Naive B cell (primary cell): ENCODE measurements around the gene NGFR. TPM values are rescaled to one million over a fixed set of nuclear protein-coding genes. Genes with fewer than 3 reads are reported as not detected.
"Not testable (repeated sequence)": the region's sequence is repeated elsewhere in the genome, so short reads cannot be mapped to it uniquely, and the experiment has no call there.

Experiments
- ATAC-seq, 2 donors: fragments of 150-1000 bp; cut with Tn5 transposase; 2 replicates each; pipeline ENCODE4 v1.10.0; 2021; ENCODE audit warnings: low read depth in 2 of 2, mild to moderate bottlenecking in 2 of 2, moderate library complexity in 2 of 2
- DNase-seq: peaks from one replicate; pipeline ENCODE4 v3.0.0; 2022
- H3K27ac Mint-ChIP-seq, 6 donors: one replicate each; pipeline ENCODE4 v1.8.0; 2020 to 2022; ENCODE audit warnings: mild to moderate bottlenecking in 6 of 6, mixed read lengths in 6 of 6, moderate library complexity in 5 of 6, inconsistent platforms in 2 of 6
- H3K27me3 Mint-ChIP-seq, 3 donors: one replicate each; pipeline ENCODE4 v1.8.0; 2021 to 2022; ENCODE audit warnings: mixed read lengths in 3 of 3, mild to moderate bottlenecking in 1 of 3
- H3K36me3 Mint-ChIP-seq, 2 donors: one replicate each; pipeline ENCODE4 v1.8.0; 2020 to 2022; ENCODE audit warnings: mixed read lengths in 2 of 2, inconsistent platforms in 1 of 2, mild to moderate bottlenecking in 1 of 2
- H3K4me1 Mint-ChIP-seq, 3 donors: one replicate each; pipeline ENCODE4 v1.8.0; 2020 to 2022; ENCODE audit warnings: mixed read lengths in 3 of 3, inconsistent platforms in 1 of 3, mild to moderate bottlenecking in 1 of 3, moderate library complexity in 1 of 3
- H3K4me3 Mint-ChIP-seq, 8 donors: one replicate each; pipeline ENCODE4 v1.8.0; 2020 to 2022; ENCODE audit warnings: mild to moderate bottlenecking in 8 of 8, mixed read lengths in 8 of 8, moderate library complexity in 8 of 8, inconsistent platforms in 2 of 8
- H3K9me3 Mint-ChIP-seq, 7 donors: one replicate each; pipeline ENCODE4 v1.8.0; 2020 to 2022; ENCODE audit warnings: mixed read lengths in 7 of 7, mild to moderate bottlenecking in 5 of 7, inconsistent platforms in 2 of 7, moderate library complexity in 1 of 7
- polyA plus RNA-seq, 6 donors: library from polyadenylated mRNA; unstranded; fragments of 300-500 nt; fragmentation: Illumina TruSeq; gene quantifications; one replicate each; pipeline ENCODE4 v1.2.3, GENCODE V29; 2021; ENCODE audit warnings: low read depth in 6 of 6

NGFR gene
- polyA plus RNA-seq, 6 donors from 2014 or later: 0.16 TPM; not detected in 5

DNA sequence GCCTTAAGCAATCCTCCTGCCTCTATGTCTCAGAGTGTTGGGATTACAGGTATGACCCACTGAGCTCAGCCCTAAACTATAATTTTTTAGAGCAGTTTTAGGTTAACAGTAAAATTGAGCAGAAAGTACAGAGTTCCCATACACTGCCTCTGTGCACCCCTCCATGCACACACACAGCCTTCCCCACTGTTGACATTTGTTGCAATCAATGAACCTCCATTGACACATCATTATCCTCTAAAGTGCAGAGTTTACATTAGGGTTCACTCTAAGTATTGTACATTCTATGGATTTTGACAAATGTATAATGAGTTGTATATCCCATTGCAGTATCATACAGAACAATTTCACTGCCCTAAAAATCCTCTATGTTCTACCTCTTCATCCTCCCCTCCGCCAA lies 35.0 kb downstream of the NGFR start:
- Mint-ChIP-seq H3K27me3 (peaks cover 14 to 65% (median 64%) of the 10 kb centered on the region in 3 donors), H3K4me1 (no peaks in the 10 kb centered on the region), H3K36me3 (no peaks in the 10 kb centered on the region), H3K4me3 (no peak overlapping the region), H3K9me3 (no peaks in the 10 kb centered on the region), H3K27ac (no peak overlapping the region)
- ATAC-seq (no peak), DNase-seq (no peak)

DNA sequence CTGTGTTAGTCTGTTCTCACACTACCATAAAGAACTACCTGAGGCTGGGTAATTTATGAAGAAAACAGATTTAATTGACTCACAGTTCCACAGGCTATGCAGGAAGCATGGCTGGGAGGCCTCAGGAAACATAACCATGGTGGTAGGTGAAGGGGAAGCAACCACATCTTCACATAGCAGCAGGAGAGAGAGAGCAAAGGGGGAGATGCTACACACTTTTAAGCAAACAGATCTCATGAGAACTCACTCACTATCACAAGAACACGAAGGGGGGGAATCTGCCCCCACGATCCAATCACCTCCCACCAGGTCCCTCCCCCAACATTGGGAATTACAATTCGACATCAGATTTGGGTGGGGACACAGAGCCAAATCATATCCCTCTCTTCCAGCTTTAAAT lies 48.8 kb downstream of the NGFR start:
- ATAC-seq: no peak
- H3K4me1 Mint-ChIP-seq: peaks cover 0 to under 1% (median 0%) of the 10 kb centered on the region in 3 donors

DNA sequence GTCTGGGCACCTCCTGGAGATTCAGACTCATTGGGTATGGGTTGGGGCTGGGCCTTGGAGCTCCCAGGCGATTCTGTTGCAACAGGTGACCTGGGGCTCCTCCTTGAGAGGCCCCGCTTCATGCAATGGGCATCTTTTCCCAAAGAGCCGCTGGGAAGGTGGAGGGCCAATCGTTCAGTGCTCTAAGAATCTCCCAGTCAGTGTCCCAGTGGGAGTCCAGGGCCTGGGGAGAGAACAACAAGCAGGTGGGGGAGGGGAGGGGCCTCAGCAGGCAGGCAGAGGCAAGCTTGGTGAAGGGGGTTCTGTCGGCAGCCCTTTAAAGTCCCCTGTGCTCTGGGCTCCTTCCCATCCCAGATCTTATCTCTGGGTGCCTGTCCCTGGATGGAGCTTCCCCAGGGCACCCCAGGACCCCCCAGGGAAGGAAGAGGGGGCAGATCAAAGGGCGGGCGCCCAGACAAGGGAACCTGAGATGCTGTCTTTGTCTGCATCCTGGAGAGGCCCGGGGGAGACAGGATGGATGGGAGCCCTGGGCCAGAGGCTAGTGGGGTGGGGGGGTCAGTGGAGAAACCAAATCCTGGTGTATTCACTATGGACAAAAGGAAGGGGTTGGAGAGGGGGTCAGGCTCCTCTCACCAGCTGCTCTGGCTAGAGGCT lies 50.0 kb downstream of the NGFR start:
- ATAC-seq: no peak
- no peak overlapping the region for H3K4me3 Mint-ChIP-seq

More for the DNA sequence above, 48.8 kb downstream of the NGFR start:
- H3K27me3 Mint-ChIP-seq: peaks cover 14 to 41% (median 39%) of the 10 kb centered on the region in 3 donors
- no peak overlapping the region for H3K4me3 Mint-ChIP-seq
- peaks cover 0 to 12% of the 10 kb centered on the region in 2 donors for H3K36me3 Mint-ChIP-seq
- DNase-seq: no peak
- peaks cover 8 to 37% (median 25%) of the 10 kb centered on the region in 7 donors for H3K9me3 Mint-ChIP-seq
- no peak overlapping the region for H3K27ac Mint-ChIP-seq

DNA sequence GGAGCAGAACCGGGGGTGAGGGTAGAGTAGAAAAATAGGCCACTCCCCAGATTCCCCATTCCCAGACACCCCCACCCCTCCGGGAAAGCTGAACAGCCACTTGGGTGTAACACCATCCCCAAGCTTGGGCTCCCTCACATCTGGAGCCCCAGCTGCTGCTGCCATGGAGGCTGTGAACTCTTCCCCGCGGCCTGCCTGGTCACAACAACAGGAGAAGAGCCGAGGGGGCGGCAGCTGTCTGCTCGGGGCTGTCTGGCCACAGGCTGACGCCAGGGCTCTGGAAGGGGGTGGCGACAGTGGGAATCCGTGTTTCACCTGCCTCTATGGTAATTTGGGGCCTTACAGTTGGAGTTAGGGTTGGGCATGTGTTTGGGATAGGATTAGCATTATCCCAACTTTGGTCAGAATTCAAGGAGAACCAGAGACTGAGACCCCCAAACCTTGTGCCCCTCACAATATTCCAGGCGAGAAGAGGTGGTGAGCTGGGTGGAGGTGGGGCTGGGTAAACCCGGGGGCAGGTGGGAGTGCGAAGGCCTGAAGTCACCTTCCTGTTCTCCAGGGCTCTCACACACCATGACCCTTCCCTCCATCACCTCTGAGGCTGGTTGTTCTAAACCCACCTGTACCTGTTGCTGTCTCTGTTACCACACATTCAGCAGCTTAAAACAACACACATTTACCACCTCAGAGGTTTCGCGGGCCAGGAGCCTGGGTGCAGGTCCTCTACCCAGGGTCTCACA lies 50.9 kb downstream of the NGFR start:
- no peak overlapping the region for H3K27ac Mint-ChIP-seq
- no peak overlapping the region for H3K4me3 Mint-ChIP-seq
- H3K4me1 Mint-ChIP-seq: peaks cover 0 to 9% (median 0%) of the 10 kb centered on the region in 3 donors
- DNase-seq (no peak), ATAC-seq (no peak)
- peaks cover 5 to 30% (median 17%) of the 10 kb centered on the region in 7 donors for H3K9me3 Mint-ChIP-seq
- peaks cover 0 to 12% of the 10 kb centered on the region in 2 donors for H3K36me3 Mint-ChIP-seq
- H3K27me3 Mint-ChIP-seq: peaks cover 14 to 48% (median 41%) of the 10 kb centered on the region in 3 donors

More for the DNA sequence above, 50.0 kb downstream of the NGFR start:
- Mint-ChIP-seq H3K27me3 (peaks cover 14 to 48% (median 41%) of the 10 kb centered on the region in 3 donors), H3K27ac (no peak overlapping the region), H3K4me1 (peaks cover 0 to 9% (median 0%) of the 10 kb centered on the region in 3 donors), H3K36me3 (peaks cover 0 to 12% of the 10 kb centered on the region in 2 donors), H3K9me3 (peaks cover 8 to 37% (median 25%) of the 10 kb centered on the region in 7 donors)
- DNase-seq: no peak

DNA sequence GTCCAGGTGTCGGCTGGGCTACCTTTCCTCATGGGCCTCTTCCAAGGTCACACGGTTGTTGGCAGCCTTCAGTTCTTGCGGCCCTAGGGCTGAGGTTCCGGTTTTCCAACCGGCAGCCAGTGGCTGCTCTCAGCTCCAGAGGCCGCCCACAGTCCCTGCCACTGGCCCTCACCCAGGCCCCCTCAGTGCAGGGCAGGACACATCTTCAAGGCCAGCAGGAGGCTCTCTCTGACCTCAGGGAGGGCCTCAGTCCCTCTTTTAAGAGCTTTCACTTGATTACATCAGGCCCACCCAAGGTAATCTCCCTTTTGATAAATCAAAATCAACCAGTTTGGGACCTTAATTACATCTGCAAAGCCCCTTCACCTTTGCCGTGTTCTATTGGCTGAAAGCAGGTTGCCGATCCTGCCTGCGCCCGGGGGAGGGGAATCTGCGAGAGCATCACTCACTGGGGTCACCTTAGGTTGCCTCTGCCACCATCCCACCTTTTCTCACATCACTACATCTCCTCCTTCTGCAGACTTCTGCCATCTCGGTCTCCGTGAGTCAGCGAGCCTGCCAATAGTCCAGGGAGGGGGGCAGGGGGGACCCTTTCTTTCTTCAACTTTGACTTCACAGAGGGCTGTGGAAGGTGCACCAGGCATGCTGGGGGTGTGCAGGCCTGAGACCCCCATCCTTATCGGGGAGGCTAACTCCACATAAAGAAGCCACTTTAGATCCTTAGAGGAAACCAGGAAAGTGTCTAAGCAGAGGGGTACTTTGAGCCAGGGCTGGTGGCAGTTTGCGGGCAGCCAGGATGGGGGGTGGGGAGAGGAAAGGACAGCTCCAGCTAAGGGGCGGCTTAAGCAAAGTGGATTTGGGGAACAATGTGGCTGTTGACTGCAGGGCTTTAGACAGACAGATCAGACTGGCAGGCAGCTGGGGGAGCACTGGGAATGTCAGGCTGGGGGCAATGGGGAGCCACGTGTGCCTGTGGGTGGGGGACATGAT lies 51.7 kb downstream of the NGFR start:
- Mint-ChIP-seq H3K27me3 (peaks cover 14 to 48% (median 41%) of the 10 kb centered on the region in 3 donors), H3K4me1 (peaks cover 0 to 9% (median 0%) of the 10 kb centered on the region in 3 donors), H3K36me3 (peaks cover 0 to 12% of the 10 kb centered on the region in 2 donors), H3K4me3 (peak overlapping the region in 1 of 8 donors; percentile 44), H3K27ac (peak overlapping the region in 1 of 6 donors; percentile 20), H3K9me3 (peaks cover 1 to 22% (median 13%) of the 10 kb centered on the region in 7 donors)
- DNase-seq (no peak), ATAC-seq (no peak)

DNA sequence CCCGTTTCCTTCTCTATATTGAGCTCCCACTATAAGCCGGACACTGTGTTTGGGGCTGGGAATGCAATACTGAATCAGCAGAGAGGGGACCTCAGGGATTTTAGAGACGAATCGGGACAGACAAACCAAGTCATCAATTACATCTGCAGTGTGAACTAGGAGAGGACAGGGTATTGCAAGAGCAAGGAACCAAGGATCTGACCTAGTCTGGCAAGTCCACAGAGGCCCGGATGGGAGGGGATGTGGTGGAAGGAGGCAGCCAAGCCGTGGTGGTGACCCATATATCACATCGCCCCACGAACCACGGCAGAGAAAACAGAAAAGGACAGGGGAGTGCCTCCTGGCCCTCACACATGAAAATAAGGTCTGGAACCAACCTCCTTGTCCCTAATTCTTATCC lies 52.5 kb downstream of the NGFR start:
- Mint-ChIP-seq H3K27ac (peak overlapping the region in 2 of 6 donors; percentile 20 to 27), H3K36me3 (peaks cover 0 to 12% of the 10 kb centered on the region in 2 donors), H3K4me3 (no peak overlapping the region), H3K4me1 (peaks cover 0 to 9% (median 0%) of the 10 kb centered on the region in 3 donors), H3K9me3 (peaks cover 1 to 14% (median 10%) of the 10 kb centered on the region in 7 donors), H3K27me3 (peaks cover 10 to 48% (median 41%) of the 10 kb centered on the region in 3 donors)
- DNase-seq (no peak), ATAC-seq (no peak)

DNA sequence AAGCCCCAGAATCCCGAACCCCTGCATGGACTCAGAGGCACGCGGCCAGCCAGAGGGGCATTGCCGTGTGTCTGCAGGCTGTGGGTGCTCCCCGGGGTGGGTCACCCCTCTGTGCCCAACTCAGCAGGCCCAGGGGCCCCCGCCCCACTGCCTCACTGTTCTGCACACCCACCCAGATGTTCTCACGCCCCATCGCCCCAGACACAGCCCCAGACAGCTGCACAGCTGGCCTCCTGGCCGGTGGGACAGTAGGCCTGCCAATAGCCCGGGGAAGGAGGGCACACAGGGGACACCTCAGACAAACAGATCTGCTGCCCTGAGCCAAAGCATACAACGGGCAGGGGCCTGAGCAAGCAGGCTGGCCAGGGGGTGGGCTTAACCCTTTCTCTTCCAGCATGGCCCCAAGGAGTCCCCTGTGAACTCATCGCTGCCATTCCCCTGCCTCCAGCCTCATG lies 53.0 kb downstream of the NGFR start:
- peaks cover 0 to 9% (median 2%) of the 10 kb centered on the region in 3 donors for H3K4me1 Mint-ChIP-seq
- H3K27me3 Mint-ChIP-seq: peaks cover 10 to 46% (median 41%) of the 10 kb centered on the region in 3 donors
- peaks cover 0 to 12% of the 10 kb centered on the region in 2 donors for H3K36me3 Mint-ChIP-seq
- ATAC-seq (no peak), DNase-seq (no peak)
- peaks cover 1 to 13% (median 9%) of the 10 kb centered on the region in 7 donors for H3K9me3 Mint-ChIP-seq
- H3K27ac Mint-ChIP-seq: no peak overlapping the region
- H3K4me3 Mint-ChIP-seq: no peak overlapping the region

DNA sequence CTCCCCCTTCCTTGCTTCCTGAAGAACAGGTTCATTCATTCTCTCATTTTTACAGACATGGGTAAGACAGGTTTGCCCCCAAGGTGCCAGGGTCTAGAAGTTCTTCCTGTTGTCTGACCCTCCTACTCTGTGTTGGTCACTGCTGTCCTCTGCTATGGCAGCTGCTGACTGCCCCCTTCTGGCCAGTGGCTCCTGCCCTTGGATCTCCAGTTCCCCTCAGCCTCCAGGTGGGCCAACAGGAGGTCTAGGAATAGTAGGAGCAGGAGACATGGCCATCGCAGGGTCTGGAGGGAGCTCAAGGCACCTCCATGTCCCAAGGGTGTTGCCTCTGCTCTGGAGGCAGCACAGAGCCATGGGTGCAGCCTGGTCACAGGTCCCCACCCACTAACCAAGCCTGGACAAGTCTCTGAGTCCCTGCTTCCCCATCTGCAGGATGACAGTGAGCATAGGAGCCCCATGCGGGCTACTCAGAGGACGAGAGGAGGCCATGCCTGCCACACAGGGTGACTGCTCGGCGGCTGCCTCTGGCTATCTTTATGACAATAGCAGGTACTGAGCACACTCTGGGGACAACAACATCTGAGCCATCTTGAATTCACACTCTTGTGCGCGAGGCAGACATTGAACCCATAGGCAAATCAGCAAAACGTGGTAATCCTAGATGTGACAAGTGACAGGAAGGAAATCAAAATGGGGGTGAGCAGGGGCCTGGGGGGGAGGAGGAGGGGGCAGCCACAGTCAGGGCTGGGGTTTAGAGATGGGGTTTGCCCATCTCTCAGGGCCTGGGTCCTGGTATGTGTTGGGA lies 53.6 kb downstream of the NGFR start:
- Mint-ChIP-seq H3K27ac (peak overlapping the region in 1 of 6 donors; percentile 90), H3K36me3 (peaks cover 0 to 8% of the 10 kb centered on the region in 2 donors), H3K27me3 (peaks cover 4 to 40% (median 34%) of the 10 kb centered on the region in 3 donors), H3K4me1 (peaks cover 0 to 11% (median 4%) of the 10 kb centered on the region in 3 donors), H3K4me3 (no peak overlapping the region), H3K9me3 (peaks cover 1 to 8% (median 4%) of the 10 kb centered on the region in 7 donors)
- DNase-seq (no peak), ATAC-seq (no peak)

DNA sequence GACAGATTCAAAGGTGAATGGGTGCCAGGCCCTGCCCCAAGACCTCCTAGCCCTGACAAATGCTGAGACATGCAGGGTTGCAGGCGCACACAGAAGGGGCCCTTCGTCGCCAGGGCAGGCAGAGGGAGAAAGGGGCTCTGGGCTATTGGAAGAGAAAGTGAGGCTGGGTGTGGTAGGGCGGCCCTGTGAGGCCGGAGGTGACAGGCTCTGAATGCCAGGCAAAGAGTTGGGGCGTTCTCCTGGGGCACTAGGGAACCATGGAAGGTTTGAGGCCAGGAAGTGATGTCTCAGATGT lies 54.2 kb downstream of the NGFR start:
- H3K9me3 Mint-ChIP-seq: peaks cover 0 to 2% (median 0%) of the 10 kb centered on the region in 7 donors
- peaks cover 0 to 3% of the 10 kb centered on the region in 2 donors for H3K36me3 Mint-ChIP-seq
- DNase-seq: no peak
- H3K4me1 Mint-ChIP-seq: peaks cover 0 to 12% (median 4%) of the 10 kb centered on the region in 3 donors
- no peak for ATAC-seq
- H3K4me3 Mint-ChIP-seq: no peak overlapping the region
- peak overlapping the region in 2 of 6 donors; percentile 69 to 90 for H3K27ac Mint-ChIP-seq
- peaks cover 4 to 34% (median 29%) of the 10 kb centered on the region in 3 donors for H3K27me3 Mint-ChIP-seq

DNA sequence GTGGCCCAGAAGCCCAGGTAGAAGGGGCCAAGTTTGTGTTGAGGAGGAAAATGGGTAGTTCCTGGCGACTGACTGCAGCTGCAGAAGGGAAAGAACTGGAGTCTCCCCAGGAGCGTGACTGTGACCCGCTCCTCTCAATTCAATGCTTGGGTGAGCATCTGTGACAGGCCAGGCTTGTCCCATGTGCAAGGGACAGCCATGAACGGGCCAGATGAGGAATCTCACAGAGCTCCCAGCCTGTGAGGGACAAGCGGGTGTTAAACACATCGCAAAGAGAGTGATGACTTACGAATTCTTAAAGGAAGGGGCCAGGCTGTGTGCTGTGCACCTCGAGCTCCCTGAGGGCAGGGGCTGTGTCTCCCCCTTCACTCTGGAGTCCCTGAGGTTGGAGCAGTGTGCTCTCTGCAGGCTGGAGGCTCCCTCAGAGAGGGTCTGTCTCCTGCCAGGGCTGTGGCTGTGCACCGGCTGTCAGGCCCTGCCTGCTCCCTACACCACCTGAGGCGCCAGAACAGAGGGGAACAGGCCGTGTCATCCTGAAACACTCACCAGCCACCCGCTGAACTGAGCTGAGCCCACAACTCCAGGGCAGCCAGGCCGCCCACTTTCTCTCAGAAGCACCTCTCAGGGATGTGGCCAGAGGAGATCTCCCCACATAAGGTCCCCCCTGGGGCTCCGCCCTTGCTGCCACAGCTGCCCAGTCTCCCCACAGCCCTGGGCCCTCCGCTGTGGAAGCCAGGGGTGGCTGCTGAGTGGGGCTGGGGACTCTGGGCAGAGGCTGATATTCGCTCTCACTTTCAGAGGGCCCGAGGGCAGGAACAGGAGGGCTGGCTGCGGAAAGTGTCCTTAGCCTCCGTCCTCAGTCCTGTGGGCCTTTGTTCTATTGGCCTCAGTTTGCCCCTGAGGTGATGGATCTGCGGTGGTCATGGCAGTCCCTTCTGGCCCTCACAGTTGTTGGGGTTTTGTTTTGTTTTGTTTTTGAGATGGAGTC lies 54.9 kb downstream of the NGFR start:
- H3K36me3 Mint-ChIP-seq: no peaks in the 10 kb centered on the region
- no peak overlapping the region for H3K27ac Mint-ChIP-seq
- ATAC-seq (no peak), DNase-seq (no peak)
- H3K9me3 Mint-ChIP-seq: no peaks in the 10 kb centered on the region
- peaks cover 0 to 12% (median 4%) of the 10 kb centered on the region in 3 donors for H3K4me1 Mint-ChIP-seq
- no peak overlapping the region for H3K4me3 Mint-ChIP-seq
- H3K27me3 Mint-ChIP-seq: peaks cover 4 to 32% (median 22%) of the 10 kb centered on the region in 3 donors

DNA sequence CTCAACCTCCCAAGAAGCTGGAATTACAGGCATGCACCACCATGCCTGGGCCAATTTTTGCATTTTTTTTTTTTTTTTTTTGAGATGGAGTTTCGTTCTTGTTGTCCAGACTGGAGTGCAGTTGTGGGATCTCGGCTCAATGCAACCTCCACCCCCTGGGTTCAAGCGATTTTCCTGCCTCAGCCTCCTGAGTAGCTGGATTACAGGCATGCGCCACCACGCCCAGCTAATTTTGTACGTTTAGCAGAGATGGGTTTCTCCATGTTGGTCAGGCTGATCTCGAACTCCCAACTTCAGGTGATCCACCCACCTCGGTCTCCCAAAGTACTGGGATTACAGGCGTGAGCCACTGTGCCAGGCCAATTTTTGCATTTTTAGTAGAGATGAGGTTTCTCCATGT lies 55.7 kb downstream of the NGFR start:
- peaks cover 0 to 12% (median 4%) of the 10 kb centered on the region in 3 donors for H3K4me1 Mint-ChIP-seq
- DNase-seq, H3K4me3 Mint-ChIP-seq, ATAC-seq, H3K36me3 Mint-ChIP-seq, H3K9me3 Mint-ChIP-seq, H3K27ac Mint-ChIP-seq: not testable (repeated sequence)
- peaks cover 4 to 32% (median 20%) of the 10 kb centered on the region in 3 donors for H3K27me3 Mint-ChIP-seq
